Measurements from ENCODE around the gene UBR1. TPM values are rescaled to one million over a fixed set of nuclear protein-coding genes. Genes with fewer than 3 reads are reported as not detected.

UBR1 gene
- polyA plus RNA-seq, 1 donor (not counting 4 experiments of a cell fraction or from before 2014, with no cell fraction given), result 17.4 TPM

GRCh38 chr15:42920519-42921341 is 185.1 kb downstream of the UBR1 start, which contains the start of gene TTBK2:
TSS of gene TTBK2 (minus strand) at chr15:42920778. CDS start at chr15:42878617, 42,161 bp downstream.
- Histone ChIP-seq H3K9me3 (ENCODE audit: control insufficient read depth, low read depth, low read length) (no peaks in the 10 kb centered on the region), H3K27ac (ENCODE audit: control insufficient read depth, insufficient read depth, low read length) (peak within 1 kb of the TSS; percentile 74), H4K20me1 (ENCODE audit: control insufficient read depth, extremely low read depth, insufficient read depth, low read length) (no peaks in the 10 kb centered on the region), H3K27me3 (ENCODE audit: control insufficient read depth, extremely low read depth, insufficient read depth, low read length) (no peaks in the 10 kb centered on the region), H3K4me2 (ENCODE audit: control insufficient read depth, extremely low read depth, insufficient read depth, low read depth, low read length) (peak within 1 kb of the TSS; percentile 99), H3K36me3 (ENCODE audit: control insufficient read depth in 2 of 2, extremely low read depth in 1 of 2, insufficient read depth in 2 of 2, low read length in 2 of 2) (peaks cover 1 to 5% of the 10 kb centered on the region in 2 experiments), H3K79me2 (ENCODE audit: control insufficient read depth, insufficient read depth, low read length) (peaks cover 28% of the 10 kb centered on the region), H3K4me1 (ENCODE audit: control insufficient read depth, extremely low read depth, insufficient read depth, low read length) (peaks cover 22% of the 10 kb centered on the region), H2AFZ (ENCODE audit: control insufficient read depth, low read length) (peak within 1 kb of the TSS; percentile 99), H3K9ac (ENCODE audit: control insufficient read depth, extremely low read depth, insufficient read depth, low read length) (peak within 1 kb of the TSS; percentile 83), H3K4me3 (ENCODE audit: control insufficient read depth in 2 of 3, extremely low read depth in 1 of 3, insufficient read depth in 2 of 3, low read depth in 1 of 3, low read length in 3 of 3) (peak within 1 kb of the TSS; percentile 83 to 96 (median 85)), H3K9me1 (ENCODE audit: control insufficient read depth, extremely low read depth, insufficient read depth, low read length) (no peaks in the 10 kb centered on the region)
- dilution Hi-C loops (cut with MboI; ENCODE audit: extremely low pct_ligation_motif_present, low sequenced_read_pairs), result no loop called here
- peak; percentile 67 for FAIRE-seq
- DNase-seq (ENCODE audit: low read depth, low spot score), result peak; percentile 95
- TF ChIP-seq CTCF (optimal IDR thresholded peaks at IDR 0.05 in 1 of 3, IDR thresholded peaks at IDR 0.05 in 1 of 3, conservative IDR thresholded peaks at IDR 0.05 in 1 of 3; ENCODE audit: extremely low read depth in 1 of 3, insufficient read depth in 2 of 3, low read length in 3 of 3) (no peak), EZH2 (IDR thresholded peaks at IDR 0.05; ENCODE audit: low read length) (no peak)

GRCh38 chr15:42919799-42920518 is 185.9 kb downstream of the UBR1 start:
- no peaks in the 10 kb centered on the region for H3K9me1 ChIP-seq (ENCODE audit: control insufficient read depth, extremely low read depth, insufficient read depth, low read length)
- peaks cover 1 to 5% of the 10 kb centered on the region in 2 experiments for H3K36me3 ChIP-seq (ENCODE audit: control insufficient read depth in 2 of 2, extremely low read depth in 1 of 2, insufficient read depth in 2 of 2, low read length in 2 of 2)
- peak overlapping the region; percentile 98 for H3K4me2 ChIP-seq (ENCODE audit: control insufficient read depth, extremely low read depth, insufficient read depth, low read depth, low read length)
- DNase-seq (ENCODE audit: low read depth, low spot score) (no peak), FAIRE-seq (peak; percentile 32)
- no peaks in the 10 kb centered on the region for H3K9me3 ChIP-seq (ENCODE audit: control insufficient read depth, low read depth, low read length)
- H3K27me3 ChIP-seq (ENCODE audit: control insufficient read depth, extremely low read depth, insufficient read depth, low read length), result no peaks in the 10 kb centered on the region
- TF ChIP-seq CTCF (optimal IDR thresholded peaks at IDR 0.05 in 1 of 3, IDR thresholded peaks at IDR 0.05 in 1 of 3, conservative IDR thresholded peaks at IDR 0.05 in 1 of 3; ENCODE audit: extremely low read depth in 1 of 3, insufficient read depth in 2 of 3, low read length in 3 of 3) (no peak), EZH2 (IDR thresholded peaks at IDR 0.05; ENCODE audit: low read length) (no peak)
- dilution Hi-C loops (cut with MboI; ENCODE audit: extremely low pct_ligation_motif_present, low sequenced_read_pairs), result no loop called here
- peaks cover 22% of the 10 kb centered on the region for H3K4me1 ChIP-seq (ENCODE audit: control insufficient read depth, extremely low read depth, insufficient read depth, low read length)
- no peaks in the 10 kb centered on the region for H4K20me1 ChIP-seq (ENCODE audit: control insufficient read depth, extremely low read depth, insufficient read depth, low read length)
- peak overlapping the region; percentile 83 to 96 (median 85) for H3K4me3 ChIP-seq (ENCODE audit: control insufficient read depth in 2 of 3, extremely low read depth in 1 of 3, insufficient read depth in 2 of 3, low read depth in 1 of 3, low read length in 3 of 3)
- H3K9ac ChIP-seq (ENCODE audit: control insufficient read depth, extremely low read depth, insufficient read depth, low read length), result peak overlapping the region; percentile 83
- H2AFZ ChIP-seq (ENCODE audit: control insufficient read depth, low read length), result peak overlapping the region; percentile 93
- H3K27ac ChIP-seq (ENCODE audit: control insufficient read depth, insufficient read depth, low read length), result peak overlapping the region; percentile 74
- peaks cover 28% of the 10 kb centered on the region for H3K79me2 ChIP-seq (ENCODE audit: control insufficient read depth, insufficient read depth, low read length)

Measured in keratinocyte (primary cell).